Suprapubic skin (tissue), 3 donors: ENCODE measurements around the gene TTC24.

ENCODE experiments used
- CTCF ChIP-seq, 2 donors: fragments of 200-600 bp in 1 of 2; fragments of 450-650 bp in 1 of 2; sonication (generic) in 1 of 2; IDR thresholded peaks; one replicate each; pipeline ENCODE4 v1.5.1; 2016 to 2019; ENCODE audit warnings: antibody characterized with exemption in 2 of 2, mild to moderate bottlenecking in 1 of 2, moderate library complexity in 1 of 2
- POLR2A ChIP-seq, 2 donors: fragments of 450-650 bp; IDR thresholded peaks; one replicate each; pipeline ENCODE4 v1.6.1; 2017; ENCODE audit warnings: antibody characterized with exemption in 2 of 2, mild to moderate bottlenecking in 2 of 2, moderate library complexity in 2 of 2

- TF ChIP-seq POLR2A (IDR thresholded peaks at IDR 0.05) (no peak), CTCF (IDR thresholded peaks at IDR 0.05) (no peak)
These were observed 28.4 kb upstream of the TTC24 start for GRCh38 chr1:156551066-156551643.
